HCT116 (cell line): ENCODE data around the gene DNAH10. TPM values are rescaled to one million over a fixed set of nuclear protein-coding genes. Genes with fewer than 3 reads are reported as not detected.

Source experiments
- ATAC-seq: fragments of 200-7000 bp; cut with Tn5 transposase; 2 replicates; pipeline ENCODE4 v1.9.1; 2020; ENCODE audit warnings: mild to moderate bottlenecking, moderate library complexity
- BruUV-seq: library from RNA; stranded (reverse); fragments of 400-500 nt; replicated peaks from 2 replicates; lab custom pipeline; 2021; lab: Mats Ljungman, UMichigan
- CTCF ChIA-PET: fragments of 300-600 bp; sonication (Branson Sonifier 250); formaldehyde crosslinking; loops from one replicate; lab custom pipeline; 2021; ENCODE audit warnings: antibody characterized with exemption; lab: Charles Lee
- POLR2A ChIA-PET: fragments of 300-600, 350-600 bp; sonication (Branson Sonifier 250); formaldehyde crosslinking; loops from one replicate; lab custom pipeline; 2021; ENCODE audit warnings: antibody characterized with exemption; lab: Charles Lee
- RAD21 ChIA-PET, 2 experiments: fragments of 300-600 bp; sonication (Branson Sonifier 250); formaldehyde crosslinking; loops; one replicate each; lab custom pipeline; 2023; ENCODE audit warnings: low total read pairs in 2 of 2; ENCODE audit not compliant: uncharacterized antibody in 2 of 2, unreplicated experiment in 2 of 2, low non-redundant PET in 1 of 2; lab: Charles Lee
- DNase-seq: peaks from one replicate; pipeline ENCODE4 v3.0.0-alpha.2; 2010; ENCODE audit warnings: low read depth, low spot score
- H2AFZ ChIP-seq: fragments of 200-600 bp; shearing (Covaris generic), sonication (generic); 2 replicates; pipeline ENCODE4 v1.6.1; 2017; ENCODE audit warnings: low read depth, mixed run types, mixed read lengths, antibody characterized with exemption, low read length; ENCODE audit not compliant: poor library complexity, severe bottlenecking
- H3K27ac ChIP-seq: 2 replicates; pipeline ENCODE4 v1.5.1; 2012; ENCODE audit warnings: low read depth, low read length
- H3K27me3 ChIP-seq: fragments of 200-600 bp; sonication (generic); 2 replicates; pipeline ENCODE4 v1.6.1; 2016; ENCODE audit warnings: mixed run types, low read length, mixed read lengths; ENCODE audit not compliant: insufficient read depth
- H3K36me3 ChIP-seq, 2 experiments: fragments of 200-500 bp in 1 of 2; fragments of 200-600 bp in 1 of 2; sonication (Bioruptor generic) in 1 of 2; sonication (generic) in 1 of 2; 2 replicates each; pipeline versions ENCODE4 v1.5.1 to v1.6.1; 2014 to 2016; ENCODE audit warnings: low read length in 2 of 2, inconsistent platforms in 1 of 2, mixed read lengths in 1 of 2, mixed run types in 1 of 2; ENCODE audit not compliant: insufficient read depth in 2 of 2, control insufficient read depth in 1 of 2
- H3K4me1 ChIP-seq, 2 experiments: fragments of 200-600 bp in 1 of 2; sonication (generic) in 1 of 2; 2 replicates each; pipeline versions ENCODE4 v1.5.1 to v1.6.1; 2012 to 2017; ENCODE audit warnings: low read length in 2 of 2, inconsistent platforms in 1 of 2, mild to moderate bottlenecking in 1 of 2, mixed read lengths in 1 of 2, mixed run types in 1 of 2, moderate library complexity in 1 of 2; ENCODE audit not compliant: insufficient read depth in 2 of 2, control insufficient read depth in 1 of 2
- H3K4me2 ChIP-seq: fragments of 200-600 bp; sonication (generic); 2 replicates; pipeline ENCODE4 v1.6.1; 2017; ENCODE audit warnings: mixed run types, low read length, mixed read lengths
- H3K4me3 ChIP-seq, 2 experiments: fragments of 200-600 bp in 1 of 2; sonication (generic) in 1 of 2; replicated peaks in 1 of 2; 2 replicates each; pipeline ENCODE4 v1.5.1; 2011 to 2016; ENCODE audit warnings: low read length in 2 of 2, control low read depth in 1 of 2, low read depth in 1 of 2, mild to moderate bottlenecking in 1 of 2, mixed read lengths in 1 of 2, mixed run types in 1 of 2
- H3K79me2 ChIP-seq: fragments of 200-600 bp; sonication (generic); 2 replicates; pipeline ENCODE4 v1.6.1; 2017; ENCODE audit warnings: mild to moderate bottlenecking, mixed run types, low read length, moderate library complexity, mixed read lengths; ENCODE audit not compliant: insufficient read depth
- H3K9ac ChIP-seq: fragments of 200-600 bp; sonication (generic); 2 replicates; pipeline ENCODE4 v1.6.1; 2016; ENCODE audit warnings: low read length, mixed read lengths
- H3K9me2 ChIP-seq: fragments of 200-600 bp; sonication (generic), shearing (Covaris generic); 2 replicates; pipeline ENCODE4 v1.6.1; 2017; ENCODE audit warnings: mixed run types, mild to moderate bottlenecking, moderate library complexity; ENCODE audit not compliant: insufficient read depth
- H3K9me3 ChIP-seq, 2 experiments: fragments of 200-500 bp in 1 of 2; fragments of 200-600 bp in 1 of 2; sonication (Bioruptor generic) in 1 of 2; sonication (generic) in 1 of 2; 2 replicates each; pipeline ENCODE4 v1.6.1; 2014 to 2017; ENCODE audit warnings: low read length in 2 of 2, mixed read lengths in 2 of 2, inconsistent platforms in 1 of 2, low read depth in 1 of 2, mild to moderate bottlenecking in 1 of 2, mixed run types in 1 of 2, moderate library complexity in 1 of 2; ENCODE audit not compliant: control insufficient read depth in 1 of 2, insufficient read depth in 1 of 2
- H4K20me1 ChIP-seq: fragments of 200-600 bp; sonication (generic), shearing (Covaris generic); 2 replicates; pipeline ENCODE4 v1.6.1; 2017; ENCODE audit warnings: mixed run types, mild to moderate bottlenecking, moderate library complexity; ENCODE audit not compliant: insufficient read depth
- EZH2phosphoT487 ChIP-seq: fragments of 200-600 bp; IDR thresholded peaks from 2 replicates; pipeline ENCODE4 v1.6.1; 2018; ENCODE audit warnings: antibody characterized with exemption, borderline replicate concordance
- FOSL1 ChIP-seq: IDR thresholded peaks from 2 replicates; pipeline ENCODE4 v1.6.1; 2012; ENCODE audit warnings: low read depth
- JUND ChIP-seq: IDR thresholded peaks from 2 replicates; pipeline ENCODE4 v1.6.1; 2012
- MAX ChIP-seq: IDR thresholded peaks from 2 replicates; pipeline ENCODE4 v1.6.1; 2012
- POLR2A ChIP-seq: IDR thresholded peaks from 2 replicates; pipeline ENCODE4 v1.7.0; 2011; ENCODE audit warnings: borderline replicate concordance; ENCODE audit not compliant: insufficient read depth, insufficient read length; ENCODE audit errors: extremely low read depth
- POLR2AphosphoS5 ChIP-seq: IDR thresholded peaks from 2 replicates; pipeline ENCODE4 v1.6.1; 2011; ENCODE audit warnings: mild to moderate bottlenecking, low read depth, low read length, moderate library complexity
- RAD21 ChIP-seq: IDR thresholded peaks from 2 replicates; pipeline ENCODE4 v1.6.1; 2012; ENCODE audit warnings: low read depth, mild to moderate bottlenecking
- SIN3A ChIP-seq: IDR thresholded peaks from 2 replicates; pipeline ENCODE4 v1.6.1; 2012; ENCODE audit warnings: low read depth
- SP1 ChIP-seq: IDR thresholded peaks from 2 replicates; pipeline ENCODE4 v1.6.1; 2012; ENCODE audit warnings: low read depth
- SRF ChIP-seq: IDR thresholded peaks from 2 replicates; pipeline ENCODE4 v1.6.1; 2012; ENCODE audit warnings: low read depth
- ZBTB33 ChIP-seq: IDR thresholded peaks from 2 replicates; pipeline ENCODE4 v1.6.1; 2011; ENCODE audit warnings: mild to moderate bottlenecking, low read length, moderate library complexity; ENCODE audit not compliant: insufficient replicate concordance; ENCODE audit errors: extremely low read depth
- intact Hi-C: fragments of 100-400 bp; cut with micrococcal nuclease; formaldehyde crosslinking; loops from 2 replicates; pipeline ENCODE4 v1.10.0; 2022
- total RNA-seq: library from RNA; stranded (reverse); gene quantifications from one replicate; pipeline ENCODE4 v1.2.1, GENCODE V29; 2021; ENCODE audit not compliant: unreplicated experiment
- TF ChIP-seq, protein P1 (sequence below), 3 experiments: fragments of 200-600 bp in 1 of 3; sonication (generic) in 1 of 3; IDR thresholded peaks in 2 of 3; conservative IDR thresholded peaks in 1 of 3; 2 replicates each; pipeline ENCODE4 v1.5.1; 2012 to 2017; ENCODE audit warnings: low read depth in 2 of 3, low read length in 2 of 3, antibody characterized with exemption in 1 of 3, borderline replicate concordance in 1 of 3, control low read depth in 1 of 3, mild to moderate bottlenecking in 1 of 3, mixed read lengths in 1 of 3, mixed run types in 1 of 3, moderate library complexity in 1 of 3; ENCODE audit not compliant: insufficient read depth in 1 of 3
- TF ChIP-seq, protein P2 (sequence below): IDR thresholded peaks from 2 replicates; pipeline ENCODE4 v1.6.1; 2012

The DNAH10 gene
- total RNA-seq, 1 experiment from 2014 or later, result 1.3 TPM

DNA sequence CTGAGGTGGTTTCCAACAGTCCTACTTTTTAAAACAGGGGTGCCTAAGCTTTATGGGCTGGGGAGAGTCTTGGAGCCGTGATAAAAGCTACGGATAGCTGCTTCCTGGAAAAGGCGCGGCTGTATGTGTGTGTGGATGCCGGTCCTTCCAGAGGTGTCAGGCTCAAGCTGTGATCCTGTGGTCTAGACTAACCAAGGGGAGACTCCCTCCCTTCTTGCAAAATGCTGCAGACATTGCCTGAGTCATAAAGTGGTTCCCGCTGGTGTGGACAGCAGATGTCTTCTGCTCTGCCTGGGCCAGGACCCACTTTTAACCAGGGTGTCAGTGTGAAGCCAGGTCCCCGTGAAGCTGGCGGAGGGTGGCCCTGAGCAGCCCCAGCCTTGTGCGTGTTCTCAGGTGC is 172.7 kb downstream of the DNAH10 start:
- Histone ChIP-seq H3K9me2 (no peaks in the 10 kb centered on the region), H4K20me1 (no peaks in the 10 kb centered on the region), H3K4me3 (no peak overlapping the region), H3K9ac (no peak overlapping the region), H3K9me3 (no peaks in the 10 kb centered on the region), H2AFZ (no peak overlapping the region), H3K79me2 (no peaks in the 10 kb centered on the region), H3K4me2 (no peak overlapping the region), H3K4me1 (no peaks in the 10 kb centered on the region), H3K36me3 (no peaks in the 10 kb centered on the region), H3K27me3 (no peaks in the 10 kb centered on the region), H3K27ac (no peak overlapping the region)
- POLR2A ChIA-PET, result no interaction called here
- DNase-seq, result no peak
- TF ChIP-seq, protein P1, sequence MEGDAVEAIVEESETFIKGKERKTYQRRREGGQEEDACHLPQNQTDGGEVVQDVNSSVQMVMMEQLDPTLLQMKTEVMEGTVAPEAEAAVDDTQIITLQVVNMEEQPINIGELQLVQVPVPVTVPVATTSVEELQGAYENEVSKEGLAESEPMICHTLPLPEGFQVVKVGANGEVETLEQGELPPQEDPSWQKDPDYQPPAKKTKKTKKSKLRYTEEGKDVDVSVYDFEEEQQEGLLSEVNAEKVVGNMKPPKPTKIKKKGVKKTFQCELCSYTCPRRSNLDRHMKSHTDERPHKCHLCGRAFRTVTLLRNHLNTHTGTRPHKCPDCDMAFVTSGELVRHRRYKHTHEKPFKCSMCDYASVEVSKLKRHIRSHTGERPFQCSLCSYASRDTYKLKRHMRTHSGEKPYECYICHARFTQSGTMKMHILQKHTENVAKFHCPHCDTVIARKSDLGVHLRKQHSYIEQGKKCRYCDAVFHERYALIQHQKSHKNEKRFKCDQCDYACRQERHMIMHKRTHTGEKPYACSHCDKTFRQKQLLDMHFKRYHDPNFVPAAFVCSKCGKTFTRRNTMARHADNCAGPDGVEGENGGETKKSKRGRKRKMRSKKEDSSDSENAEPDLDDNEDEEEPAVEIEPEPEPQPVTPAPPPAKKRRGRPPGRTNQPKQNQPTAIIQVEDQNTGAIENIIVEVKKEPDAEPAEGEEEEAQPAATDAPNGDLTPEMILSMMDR (IDR thresholded peaks at IDR 0.05 in 2 of 3, conservative IDR thresholded peaks at IDR 0.05 in 1 of 3; ENCODE audit: borderline replicate concordance in 1 of 3, insufficient read depth in 1 of 3, low read depth in 2 of 3, low read length in 2 of 3), result no peak
- TF ChIP-seq JUND (no peak), MAX (no peak), FOSL1 (no peak), POLR2A (no peak)
- TF ChIP-seq, protein P2, sequence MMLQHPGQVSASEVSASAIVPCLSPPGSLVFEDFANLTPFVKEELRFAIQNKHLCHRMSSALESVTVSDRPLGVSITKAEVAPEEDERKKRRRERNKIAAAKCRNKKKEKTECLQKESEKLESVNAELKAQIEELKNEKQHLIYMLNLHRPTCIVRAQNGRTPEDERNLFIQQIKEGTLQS, result no peak
- RAD21 ChIA-PET, result no interaction called here
- intact Hi-C loops, result no loop called here
- no TSS peak for BruUV-seq
- CTCF ChIA-PET, result no interaction called here
- ATAC-seq, result no peak

- Histone ChIP-seq H3K4me3 (no peak overlapping the region), H3K4me2 (no peak overlapping the region), H3K9ac (no peak overlapping the region), H3K27ac (no peak overlapping the region), H2AFZ (no peak overlapping the region), H3K36me3 (no peaks in the 10 kb centered on the region), H3K9me2 (no peaks in the 10 kb centered on the region), H3K4me1 (no peaks in the 10 kb centered on the region), H3K27me3 (no peaks in the 10 kb centered on the region), H4K20me1 (no peaks in the 10 kb centered on the region), H3K79me2 (no peaks in the 10 kb centered on the region), H3K9me3 (no peaks in the 10 kb centered on the region)
- BruUV-seq, result no TSS peak
- ChIA-PET POLR2A (no interaction called here), RAD21 (no interaction called here), CTCF (no interaction called here)
- no peak for DNase-seq
- no peak for ATAC-seq
- intact Hi-C loops, result no loop called here
- TF ChIP-seq ZBTB33 (no peak), SIN3A (no peak), EZH2phosphoT487 (no peak), SRF (no peak), SP1 (no peak), RAD21 (no peak), POLR2AphosphoS5 (no peak), POLR2A (no peak), JUND (no peak)
- TF ChIP-seq, protein P2, result no peak
- TF ChIP-seq, protein P1 (IDR thresholded peaks at IDR 0.05 in 2 of 3, conservative IDR thresholded peaks at IDR 0.05 in 1 of 3; ENCODE audit: borderline replicate concordance in 1 of 3, insufficient read depth in 1 of 3, low read depth in 2 of 3, low read length in 2 of 3), result no peak
Measured at GRCh38 chr12:123935956-123936355, 173.9 kb downstream of the DNAH10 start.
